HG03571 (cell line): ENCODE data around the gene TLCD2.
"Not testable (repeated sequence)": the region's sequence is repeated elsewhere in the genome, so short reads cannot be mapped to it uniquely, and the experiment has no call there.

Source experiments
- ATAC-seq: cut with Tn5 transposase; IDR thresholded peaks from one replicate; pipeline ENCODE4 v1.9.1; 2021; ENCODE audit not compliant: unreplicated experiment

TLCD2 gene

GRCh38 chr17:1695365-1695764 is 14.8 kb downstream of the TLCD2 start:
- ATAC-seq = no peak

GRCh38 chr17:1693339-1693738 is 16.8 kb downstream of the TLCD2 start:
- no peak for ATAC-seq

GRCh38 chr17:1690544-1691221 is 19.5 kb downstream of the TLCD2 start:
- no peak for ATAC-seq

- ATAC-seq = not testable (repeated sequence)
These were observed 21.8 kb downstream of the TLCD2 start for GRCh38 chr17:1688405-1688804.

- ATAC-seq = no peak
These were observed 24.1 kb downstream of the TLCD2 start for GRCh38 chr17:1686086-1686485.

GRCh38 chr17:1684378-1685189 is 25.6 kb downstream of the TLCD2 start, which contains the start of gene PRPF8:
Gene PRPF8, minus strand, starts transcription at chr17:1684867. Its CDS starts 296 bp downstream, at chr17:1684571.
- ATAC-seq = peak; percentile 95

GRCh38 chr17:1683459-1683858 is 26.7 kb downstream of the TLCD2 start:
- no peak for ATAC-seq

GRCh38 chr17:1676401-1676800 is 33.8 kb downstream of the TLCD2 start:
- ATAC-seq = no peak

- ATAC-seq = no peak
These were observed 37.0 kb downstream of the TLCD2 start for GRCh38 chr17:1673041-1673785.

- ATAC-seq = not testable (repeated sequence)
These were observed 46.2 kb downstream of the TLCD2 start for GRCh38 chr17:1663934-1664333.

GRCh38 chr17:1661045-1661444 is 49.1 kb downstream of the TLCD2 start:
- ATAC-seq = no peak

GRCh38 chr17:1658100-1658499 is 52.1 kb downstream of the TLCD2 start:
- no peak for ATAC-seq

- ATAC-seq = no peak
These were observed 56.4 kb downstream of the TLCD2 start for GRCh38 chr17:1653735-1654134.

- not testable (repeated sequence) for ATAC-seq
These were observed 57.4 kb downstream of the TLCD2 start for GRCh38 chr17:1652794-1653193.
